DMS53 treated with DMSO at 0.1 percent for 48 hours (cell line): ENCODE data around the gene XIRP1.

ENCODE experiments used
- DNase-seq: peaks from one replicate; lab custom pipeline; 2025; ENCODE audit not compliant: unreplicated experiment; lab: John Stamatoyannopoulos, UW

The XIRP1 gene

DNA sequence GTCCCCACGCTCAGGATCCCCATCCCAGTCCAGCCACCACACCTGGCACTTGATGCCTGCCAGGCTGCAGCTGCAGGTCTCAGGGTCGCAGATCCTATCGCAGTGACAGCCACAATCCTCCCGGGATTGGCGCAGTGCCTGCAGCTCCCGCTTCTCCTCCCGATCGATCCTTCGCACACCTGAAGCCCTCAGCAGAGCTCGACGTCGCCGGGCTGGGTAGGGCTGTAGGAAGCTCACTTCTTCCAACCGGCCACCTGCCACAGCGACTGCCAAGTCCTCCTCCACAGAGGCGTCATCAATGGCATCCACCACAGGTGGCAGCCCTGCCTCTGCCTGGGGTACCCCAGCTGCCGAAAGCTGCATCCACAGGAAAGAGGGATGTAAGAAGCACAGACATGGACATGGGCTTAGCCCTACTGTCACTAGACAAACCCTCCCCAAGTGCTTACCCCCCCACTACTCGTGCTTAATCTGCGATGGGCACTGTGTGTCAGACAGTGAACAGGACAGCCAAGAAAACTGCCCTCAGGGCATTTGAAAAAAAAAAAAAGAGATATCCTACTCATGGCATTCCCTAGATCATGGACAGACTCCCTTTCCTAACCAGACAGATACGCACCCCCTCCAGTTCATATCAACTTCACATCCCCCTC is 48.2 kb downstream of the XIRP1 start:
- DNase-seq = no peak

GRCh38 chr3:39143051-39143885 is 49.1 kb downstream of the XIRP1 start:
- no peak for DNase-seq

- DNase-seq = no peak
Observed at GRCh38 chr3:39142067-39142466, 50.3 kb downstream of the XIRP1 start.

DNA sequence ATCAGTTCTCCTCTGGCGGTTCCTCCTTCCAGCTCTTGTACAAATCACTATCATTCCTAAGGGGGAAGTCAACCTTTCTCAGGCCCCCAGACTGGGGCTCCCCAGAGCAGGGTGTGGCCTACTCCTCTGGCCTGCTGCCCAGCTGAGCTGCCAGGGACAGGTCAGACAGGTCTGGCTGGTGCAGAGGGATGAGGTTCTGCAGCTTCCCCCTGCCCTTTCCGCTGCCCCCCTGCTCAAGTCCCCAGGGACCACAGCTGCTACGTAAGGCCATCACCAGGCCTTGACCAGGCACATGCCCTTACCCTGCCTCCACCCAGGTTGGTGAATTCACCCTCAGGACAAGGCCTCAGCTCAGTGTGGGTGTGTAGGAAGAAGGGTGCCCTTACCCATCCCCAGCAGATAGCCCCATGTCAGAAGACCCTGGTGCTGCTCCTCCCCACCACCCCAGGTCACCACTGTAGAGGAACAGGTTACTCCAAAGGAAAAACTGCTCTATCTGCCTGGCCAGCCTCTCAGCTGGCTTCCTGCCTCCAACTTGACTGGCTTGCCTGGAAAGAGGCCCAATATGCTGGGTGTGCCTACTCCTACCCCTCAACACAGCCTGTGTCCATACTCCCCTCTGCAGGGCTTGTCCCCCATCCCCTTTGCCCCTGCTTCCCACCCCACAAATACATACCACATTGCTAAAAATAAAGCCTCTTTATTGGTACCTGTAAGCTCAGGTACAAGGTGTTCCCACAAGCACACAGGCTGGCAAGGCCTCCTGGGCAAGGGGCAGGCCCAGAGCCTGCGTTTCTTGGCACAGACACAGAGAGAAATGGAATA is 51.0 kb downstream of the XIRP1 start:
- DNase-seq = no peak

GRCh38 chr3:39140341-39140971 is 51.9 kb downstream of the XIRP1 start:
- DNase-seq = no peak

- no peak for DNase-seq
Observed at GRCh38 chr3:39139442-39139841, 53.0 kb downstream of the XIRP1 start.

- no peak for DNase-seq
Observed at GRCh38 chr3:39138804-39139415, 53.5 kb downstream of the XIRP1 start.

DNA sequence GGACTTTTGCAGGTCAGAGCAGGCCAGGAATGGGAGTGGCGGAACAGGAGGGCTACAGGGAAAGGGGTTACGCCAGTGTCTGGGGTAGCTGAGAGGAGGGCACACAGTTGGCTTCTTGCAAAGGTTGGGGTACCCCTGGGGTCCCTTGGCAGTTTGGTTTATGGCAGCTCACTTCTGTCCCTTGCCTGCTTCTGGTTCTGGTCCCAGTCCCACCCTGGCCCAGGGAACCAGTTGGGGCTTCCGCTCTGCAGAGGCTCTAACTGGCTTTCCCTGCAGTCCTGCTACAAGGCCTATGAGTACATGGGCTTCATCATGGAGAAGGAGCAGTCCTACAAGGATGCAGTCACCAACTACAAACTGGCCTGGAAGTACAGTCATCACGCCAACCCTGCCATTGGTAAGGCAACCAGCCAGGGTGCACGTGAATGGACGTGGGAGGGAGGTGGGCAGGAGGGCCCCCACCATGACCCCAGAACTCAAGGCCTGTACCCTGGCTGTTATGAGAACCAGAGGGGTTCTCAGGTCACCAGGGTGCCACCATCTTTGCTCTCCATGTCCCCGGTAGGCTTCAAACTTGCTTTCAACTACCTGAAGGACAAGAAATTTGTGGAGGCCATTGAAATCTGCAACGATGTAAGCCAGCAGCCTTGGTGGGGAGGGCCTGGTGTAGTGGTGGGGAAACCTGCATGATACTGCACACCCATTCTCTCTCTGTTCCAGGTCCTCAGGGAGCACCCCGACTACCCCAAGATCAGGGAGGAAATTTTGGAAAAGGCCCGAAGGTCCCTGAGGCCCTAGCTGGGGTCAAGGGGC is 54.2 kb downstream of the XIRP1 start:
- no peak for DNase-seq

DNA sequence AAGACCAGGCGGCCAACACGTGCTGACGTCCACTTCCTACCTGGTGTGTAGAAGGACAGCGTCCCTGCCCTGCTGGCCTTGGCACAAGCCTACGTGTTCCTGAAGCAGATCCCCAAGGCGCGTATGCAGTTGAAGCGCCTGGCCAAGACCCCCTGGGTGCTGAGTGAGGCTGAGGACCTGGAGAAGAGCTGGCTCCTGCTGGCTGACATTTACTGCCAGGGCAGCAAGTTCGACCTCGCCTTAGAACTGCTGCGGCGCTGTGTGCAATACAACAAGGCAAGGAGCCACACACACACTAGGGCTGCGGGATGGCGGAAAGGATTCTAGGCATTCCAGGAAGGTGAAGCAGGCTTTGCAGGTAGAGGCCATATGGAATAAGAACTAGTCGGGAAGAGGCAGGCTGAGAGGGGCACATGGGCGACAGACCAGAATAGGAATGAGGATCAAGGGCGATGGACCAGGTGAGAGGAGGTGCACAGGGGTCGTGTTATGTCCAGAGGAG is 54.9 kb downstream of the XIRP1 start:
- no peak for DNase-seq

DNA sequence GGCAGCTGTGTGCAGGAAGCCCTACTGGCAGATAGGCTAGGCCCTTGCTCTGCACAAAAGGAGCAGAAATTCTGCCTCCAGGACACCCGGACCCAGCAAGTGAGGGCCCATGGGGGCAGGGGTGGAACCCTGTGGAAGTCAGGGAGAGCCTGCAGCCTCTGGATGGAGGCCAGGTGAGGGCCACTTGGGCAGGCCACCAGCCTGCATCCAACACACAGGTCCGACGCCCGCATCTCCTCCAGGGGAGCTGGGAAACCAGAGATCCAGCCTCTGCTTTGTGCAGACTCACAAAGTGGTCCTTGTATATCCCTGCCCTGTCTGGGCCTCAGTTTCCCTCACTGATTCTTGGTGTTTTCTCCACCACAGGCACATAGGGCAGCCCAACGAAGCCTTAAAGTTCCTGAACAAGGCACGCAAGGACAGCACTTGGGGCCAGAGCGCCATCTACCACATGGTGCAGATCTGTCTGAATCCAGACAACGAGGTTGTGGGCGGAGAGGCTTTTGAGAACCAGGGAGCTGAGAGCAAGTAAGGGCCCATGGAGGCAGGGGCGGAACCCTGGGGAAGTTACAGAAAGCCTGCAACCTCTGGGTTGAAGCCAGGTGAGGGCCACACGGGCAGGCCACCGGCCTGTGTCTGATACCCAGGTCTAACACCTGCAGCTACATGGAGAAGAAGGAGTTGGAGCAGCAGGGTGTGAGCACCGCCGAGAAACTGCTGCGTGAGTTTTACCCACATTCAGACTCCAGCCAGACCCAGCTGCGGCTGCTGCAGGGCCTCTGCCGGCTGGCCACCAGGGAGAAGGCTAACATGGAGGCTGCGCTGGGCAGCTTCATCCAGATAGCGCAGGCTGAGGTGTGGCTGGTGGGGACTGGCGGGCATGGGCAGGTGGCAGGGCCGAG is 55.6 kb downstream of the XIRP1 start:
- DNase-seq = no peak

DNA sequence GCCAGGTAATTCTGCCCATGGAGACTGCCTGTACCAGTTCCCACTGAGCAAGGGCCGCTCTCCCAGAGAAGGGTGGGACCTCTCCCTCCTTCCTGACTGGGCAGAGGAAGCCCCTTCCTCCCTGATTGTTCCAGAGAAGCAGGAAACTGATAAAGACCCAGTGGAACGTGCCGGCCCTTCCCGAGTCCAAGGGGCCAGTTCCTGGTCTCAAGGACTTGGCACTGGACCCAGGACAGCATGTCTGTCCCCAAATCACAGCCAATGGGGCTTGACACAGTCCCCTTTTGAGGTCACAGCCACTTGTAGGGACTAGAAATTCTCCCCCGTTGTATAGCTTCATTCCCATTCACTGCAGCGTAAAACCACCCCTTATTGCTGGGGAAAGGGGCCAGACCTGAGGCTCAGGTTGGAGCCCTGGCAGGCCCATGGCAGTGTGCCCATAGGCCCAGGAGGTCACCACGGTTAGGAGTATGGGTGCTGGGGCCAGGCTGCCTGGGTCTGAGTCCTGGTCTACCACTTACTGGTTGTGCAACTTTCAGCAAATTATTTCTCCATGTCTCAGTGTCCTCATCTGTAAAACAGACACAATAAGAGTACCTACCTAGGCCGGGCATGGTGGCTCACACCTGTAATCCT is 57.1 kb downstream of the XIRP1 start:
- DNase-seq = no peak

DNA sequence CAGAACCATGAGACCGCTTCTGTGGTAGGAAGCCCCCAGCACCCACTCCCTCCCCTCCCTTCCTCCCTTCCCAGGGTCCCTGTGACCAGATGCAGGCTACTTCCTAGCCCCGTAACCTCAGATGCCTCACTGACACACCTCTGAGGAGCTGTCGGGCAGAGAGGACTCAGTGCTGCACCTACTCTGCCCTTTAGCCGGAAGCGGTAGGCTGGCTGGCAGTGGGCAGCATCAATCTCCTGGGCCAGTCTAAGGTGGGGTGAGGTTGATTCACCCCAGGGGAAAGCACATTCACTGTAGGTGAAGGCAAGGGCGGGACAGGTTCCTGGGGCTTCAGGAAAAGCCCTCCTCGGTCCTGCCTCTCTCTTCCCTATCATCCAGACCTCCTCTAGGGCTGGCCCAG is 58.1 kb downstream of the XIRP1 start:
- no peak for DNase-seq

DNA sequence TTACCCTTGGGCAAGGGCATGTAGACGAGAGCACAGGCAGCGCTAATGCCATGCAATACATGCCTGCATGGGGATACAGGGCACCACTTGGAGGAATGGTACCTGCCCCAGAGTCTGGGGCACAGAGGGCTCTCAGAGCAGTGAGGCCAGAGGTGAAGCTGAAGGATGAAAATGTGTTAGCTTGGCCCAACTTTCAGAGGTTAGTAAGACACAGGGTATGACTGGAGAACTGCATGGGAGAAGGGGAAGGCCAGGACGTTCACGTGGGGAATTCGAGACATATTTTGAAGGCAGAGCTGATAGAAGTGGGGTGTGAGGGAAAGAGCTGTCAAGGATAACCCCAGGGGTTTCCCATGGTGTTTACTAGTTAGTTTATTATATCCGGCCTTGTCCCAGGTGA is 58.6 kb downstream of the XIRP1 start:
- no peak for DNase-seq
